ENCODE measurements around the gene ETHE1. TPM values are rescaled to one million over a fixed set of nuclear protein-coding genes. Genes with fewer than 3 reads are reported as not detected.

The ETHE1 gene
- total RNA-seq, 1 donor from 2014 or later = 16.3 TPM

GRCh38 chr19:43574424-43575155, 47.6 kb upstream of the ETHE1 start:
- TF ChIP-seq CTCF (IDR thresholded peaks at IDR 0.05) = no peak
- ChIA-PET CTCF (interaction anchor here (1.5 to 2.6 kb wide), 5 partner anchors 19 to 235 kb away, joined by 3 to 17 read pairs (median 7); partner anchors contain the start of genes IRGQ and ZNF576), POLR2A (interaction anchor here (0.6 to 2.0 kb wide), 8 partner anchors 9 to 1369 kb away, joined by 3 to 13 read pairs (median 6); partner anchors contain the start of genes IRGQ, ZNF575 and ZNF576)
- peaks cover 42% of the 10 kb centered on the region for H3K4me1 Mint-ChIP-seq
- DNase-seq (no peak), ATAC-seq (ENCODE audit: low read depth) (no peak)
- H3K27ac Mint-ChIP-seq = peak overlapping the region; percentile 92
- peak overlapping the region; percentile 96 for H3K4me3 Mint-ChIP-seq
- H3K27me3 Mint-ChIP-seq = no peaks in the 10 kb centered on the region
- H3K9me3 Mint-ChIP-seq = no peaks in the 10 kb centered on the region
- H3K36me3 Mint-ChIP-seq (ENCODE audit: low read depth) = peaks cover 25% of the 10 kb centered on the region
- intact Hi-C loops (cut with micrococcal nuclease) = loop anchor here (1.0 kb wide), 3 partner anchors 12 to 45 kb away; partner anchors contain the start of genes IRGQ, ZNF428 and ZNF576

- Mint-ChIP-seq H3K36me3 (ENCODE audit: low read depth) (peaks cover 25% of the 10 kb centered on the region), H3K4me3 (no peak overlapping the region), H3K27me3 (no peaks in the 10 kb centered on the region), H3K4me1 (peaks cover 39% of the 10 kb centered on the region), H3K27ac (no peak overlapping the region), H3K9me3 (no peaks in the 10 kb centered on the region)
- no peak for DNase-seq
- ChIA-PET POLR2A (interaction anchor here (0.6 to 0.8 kb wide), 2 partner anchors 24 to 43 kb away, joined by 4 read pairs; partner anchors contain the start of genes IRGQ and ZNF576), CTCF (interaction anchor here (1.9 kb wide), 1 partner anchor 17 kb away, joined by 9 read pairs; no protein-coding TSS in a partner anchor)
- no peak for ATAC-seq (ENCODE audit: low read depth)
- TF ChIP-seq CTCF (IDR thresholded peaks at IDR 0.05) = no peak
- intact Hi-C loops (cut with micrococcal nuclease) = no loop called here
Observed at GRCh38 chr19:43572171-43572588, 45.2 kb upstream of the ETHE1 start.

- Mint-ChIP-seq H3K27ac (peak overlapping the region; percentile 59), H3K27me3 (no peaks in the 10 kb centered on the region), H3K4me3 (no peak overlapping the region), H3K36me3 (ENCODE audit: low read depth) (peaks cover 26% of the 10 kb centered on the region), H3K9me3 (no peaks in the 10 kb centered on the region), H3K4me1 (peaks cover 32% of the 10 kb centered on the region)
- ChIA-PET CTCF (interaction anchor here (1.9 kb wide), 1 partner anchor 15 kb away, joined by 9 read pairs; no protein-coding TSS in a partner anchor), POLR2A (interaction anchor here (1.5 kb wide), 1 partner anchor 26 kb away, joined by 7 read pairs; the partner anchor contains the start of genes IRGQ and ZNF576)
- ATAC-seq (ENCODE audit: low read depth) = no peak
- no peak for DNase-seq
- intact Hi-C loops (cut with micrococcal nuclease) = no loop called here
- no peak for TF ChIP-seq CTCF (IDR thresholded peaks at IDR 0.05)
Observed at GRCh38 chr19:43570174-43570791, 43.3 kb upstream of the ETHE1 start.

GRCh38 chr19:43569657-43570056, 42.7 kb upstream of the ETHE1 start:
- peaks cover 32% of the 10 kb centered on the region for H3K4me1 Mint-ChIP-seq
- no peak for TF ChIP-seq CTCF (IDR thresholded peaks at IDR 0.05)
- no peak overlapping the region for H3K4me3 Mint-ChIP-seq
- ATAC-seq (ENCODE audit: low read depth) = no peak
- peaks cover 20% of the 10 kb centered on the region for H3K36me3 Mint-ChIP-seq (ENCODE audit: low read depth)
- ChIA-PET POLR2A (interaction anchor here (0.6 kb wide), 1 partner anchor 42 kb away, joined by 3 read pairs; no protein-coding TSS in a partner anchor), CTCF (no interaction called here)
- DNase-seq = no peak
- intact Hi-C loops (cut with micrococcal nuclease) = loop anchor here (10.0 kb wide), 1 partner anchor 215 kb away; the partner anchor contains the start of gene KCNN4
- H3K9me3 Mint-ChIP-seq = no peaks in the 10 kb centered on the region
- no peaks in the 10 kb centered on the region for H3K27me3 Mint-ChIP-seq
- no peak overlapping the region for H3K27ac Mint-ChIP-seq
